Stimulated activated CD4-positive, alpha-beta T cell treated with anti-CD3 and anti-CD28 coated beads, Interleukin-15, amount 100 ng/mL, for 48 hours (primary cell): ENCODE data around the gene ABHD4.
"Not testable (repeated sequence)": the region's sequence is repeated elsewhere in the genome, so short reads cannot be mapped to it uniquely, and the experiment has no call there.

Source experiments
- DNase-seq, 2 donors: peaks; one replicate each; pipeline ENCODE4 v3.0.0-alpha.2; 2020; ENCODE audit warnings: low read depth in 2 of 2

ABHD4 gene

DNA sequence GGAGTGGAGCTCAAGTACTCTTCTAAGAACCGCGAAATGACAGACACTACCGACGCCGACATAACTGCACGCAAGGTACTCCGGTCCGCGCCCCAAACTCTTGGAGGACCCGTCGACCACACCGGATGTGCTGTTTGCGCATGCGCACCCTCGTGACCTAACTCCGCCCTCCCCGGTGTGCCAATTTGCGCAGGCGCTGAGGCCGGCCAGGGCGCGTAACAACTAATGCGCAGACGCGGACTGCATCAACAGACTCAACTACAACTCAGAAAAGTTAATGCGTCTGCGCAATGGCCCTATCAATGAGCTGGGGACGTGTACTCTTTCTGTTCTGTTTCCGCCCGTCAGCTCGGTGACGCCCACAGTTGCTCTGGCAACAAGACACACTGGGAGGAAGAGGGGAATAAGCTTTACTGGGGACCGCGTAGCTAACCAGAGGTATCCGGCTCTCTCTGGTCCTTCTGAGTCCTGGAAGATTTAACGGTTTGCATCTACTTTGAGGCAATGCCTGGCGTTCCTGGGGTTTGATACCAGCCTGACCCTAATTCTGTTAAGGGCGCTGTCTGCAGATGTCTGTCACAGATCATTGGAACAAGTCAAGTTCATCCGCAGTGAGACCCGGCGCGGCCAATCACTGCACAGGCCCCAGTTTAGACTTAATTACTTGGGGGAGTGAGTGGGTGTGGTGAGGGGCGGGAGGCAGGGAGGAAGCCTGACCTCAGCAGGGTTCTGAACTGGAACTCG lies 8.8 kb upstream of the ABHD4 start, which contains the start of gene DAD1:
Gene DAD1, minus strand, starts transcription at position 129 of the 744 bp plus-strand sequence. Its CDS starts 67 bp downstream, at position 62.
- DNase-seq = peak; percentile 99 to 100

DNA sequence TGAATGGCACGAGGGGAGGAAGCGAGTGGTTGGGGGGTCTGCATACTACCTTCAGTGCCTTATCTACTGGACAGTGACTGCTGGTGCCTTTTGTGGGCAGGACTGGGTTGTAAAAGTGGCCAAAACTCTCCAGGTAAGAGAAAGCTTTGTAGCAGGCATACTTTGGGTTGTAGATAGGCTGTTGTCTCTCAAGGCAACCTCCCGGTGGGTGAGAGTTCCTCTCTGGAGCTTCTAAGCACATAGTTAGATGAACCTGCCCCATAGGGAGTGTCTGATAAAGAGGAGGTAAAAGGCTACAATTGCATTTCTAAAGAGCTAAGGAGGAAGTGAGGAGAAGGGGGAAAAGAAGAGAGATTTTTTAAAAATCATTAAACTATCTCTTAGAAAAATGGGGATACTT lies 4.9 kb upstream of the ABHD4 start:
- DNase-seq = no peak

DNA sequence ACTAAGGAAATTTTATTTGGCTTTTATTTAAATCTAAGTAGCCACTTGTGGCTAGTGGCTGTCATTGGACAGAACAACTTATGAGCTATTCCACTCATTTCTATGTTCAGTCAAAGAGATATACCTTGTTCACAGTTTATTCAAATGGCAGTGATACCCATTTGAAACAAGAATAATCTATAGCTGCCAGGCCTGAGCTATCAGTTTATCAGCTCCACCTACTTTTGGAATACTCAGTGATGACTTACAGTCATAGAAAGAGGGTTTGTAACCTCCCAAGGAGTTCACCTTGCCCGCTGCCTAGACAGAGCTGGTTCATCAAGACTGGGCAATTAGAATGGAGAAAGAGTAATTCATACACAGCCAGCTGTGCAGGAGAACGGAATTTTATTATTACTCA lies 4.5 kb upstream of the ABHD4 start:
- no peak for DNase-seq

DNA sequence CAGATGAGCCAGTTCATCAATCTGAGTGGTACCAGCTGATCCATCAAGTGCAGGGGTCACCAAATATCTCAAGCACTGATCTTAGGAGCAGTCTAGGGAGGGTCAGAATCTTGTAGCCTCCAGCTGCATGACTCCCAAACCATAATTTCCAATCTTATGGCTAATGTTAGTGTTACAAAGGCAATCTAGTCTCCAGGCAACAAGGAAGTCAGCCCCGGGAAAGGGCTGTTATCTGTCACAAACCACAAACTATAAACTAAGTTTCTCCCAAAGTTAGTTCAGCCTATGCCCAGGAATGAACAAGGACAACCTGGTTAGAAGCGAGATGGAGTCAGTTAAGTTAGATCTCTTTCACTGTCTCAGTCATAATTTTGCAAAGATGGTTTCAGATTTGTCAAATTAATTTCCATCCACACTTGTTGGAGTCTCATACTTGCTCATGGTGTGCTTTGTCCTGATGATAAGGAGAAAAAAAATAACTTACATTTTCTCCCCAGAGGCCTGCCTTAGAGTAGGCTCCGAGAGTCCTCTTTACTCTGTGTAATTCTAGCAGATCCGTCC lies 3.9 kb upstream of the ABHD4 start:
- DNase-seq = no peak

DNA sequence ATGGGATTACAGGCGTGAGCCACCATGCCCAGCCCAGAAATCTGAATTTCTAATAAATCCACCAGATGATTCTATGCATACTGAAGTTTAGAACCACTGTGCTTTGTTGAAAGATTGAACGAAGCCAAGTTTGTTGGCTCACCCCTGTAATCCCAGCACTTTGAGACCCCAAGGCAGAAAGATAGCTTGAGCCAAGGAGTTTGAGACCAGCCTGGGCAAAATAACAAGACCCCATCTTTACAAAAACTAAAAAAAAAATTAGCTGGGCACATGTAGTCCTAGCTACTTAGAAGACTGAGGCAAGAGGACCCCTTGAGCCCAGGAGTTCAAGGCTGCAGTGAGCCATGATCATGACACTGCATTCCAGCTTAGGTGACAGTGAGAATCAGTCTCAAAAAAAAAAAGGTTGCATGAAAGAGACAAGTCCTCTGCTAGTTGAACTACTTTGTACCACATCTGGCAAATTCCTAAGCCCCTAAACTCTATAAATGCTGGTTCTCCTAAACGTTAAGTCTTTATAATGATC lies 1.7 kb upstream of the ABHD4 start:
- DNase-seq = no peak

DNA sequence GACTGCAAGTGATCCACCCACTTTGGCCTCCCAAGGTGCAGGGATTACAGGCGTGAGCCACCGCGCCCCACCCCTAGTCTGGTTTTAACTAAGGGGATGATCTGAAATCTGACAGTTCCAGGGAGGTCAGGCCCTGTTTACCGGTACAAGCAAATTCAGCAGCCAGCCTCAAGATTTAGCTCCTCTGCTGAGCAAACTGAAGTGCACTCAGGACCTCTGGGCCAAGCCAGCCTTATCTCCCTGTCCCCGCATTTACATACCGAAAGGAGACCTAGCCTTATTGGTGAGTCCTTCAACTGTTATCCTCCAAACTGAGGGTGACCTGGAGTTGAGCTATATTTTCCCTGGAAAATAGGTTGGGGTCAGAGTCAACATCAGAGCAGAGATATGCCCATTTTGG lies 835 bp upstream of the ABHD4 start:
- no peak for DNase-seq

DNA sequence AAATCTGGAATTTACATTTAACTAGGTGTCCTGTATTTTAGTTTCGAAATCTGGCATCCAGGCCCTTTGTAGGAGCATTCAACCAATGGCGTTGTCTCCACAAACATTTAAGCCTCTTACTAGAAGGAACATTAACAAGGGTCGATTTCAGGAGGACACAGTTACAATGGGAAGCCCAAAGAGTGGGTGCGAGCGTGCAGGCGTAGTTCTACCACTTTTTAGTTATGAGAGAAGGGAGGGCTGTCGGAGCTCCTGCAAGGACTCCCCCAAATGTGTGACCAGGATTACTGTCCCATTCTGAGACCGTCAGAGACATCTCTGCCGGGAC lies 365 bp upstream of the ABHD4 start:
- no peak for DNase-seq

DNA sequence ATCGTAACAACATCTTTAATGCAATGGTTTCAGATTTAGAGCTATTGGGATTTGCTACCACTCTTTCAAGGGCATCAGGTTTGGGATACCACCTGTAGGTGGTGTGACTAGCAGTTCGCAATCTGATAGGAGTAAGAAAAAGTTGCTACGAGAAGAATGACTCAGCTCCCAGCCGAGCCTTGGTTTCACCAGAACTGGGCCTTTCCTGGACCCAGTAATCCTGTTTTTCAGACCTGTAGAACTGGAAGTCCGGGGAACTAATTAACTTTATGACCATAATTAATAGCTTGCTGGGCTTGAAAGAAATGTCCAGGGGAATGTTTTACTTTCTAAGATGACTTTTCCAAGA lies 770 bp downstream of the ABHD4 start:
- no peak for DNase-seq

DNA sequence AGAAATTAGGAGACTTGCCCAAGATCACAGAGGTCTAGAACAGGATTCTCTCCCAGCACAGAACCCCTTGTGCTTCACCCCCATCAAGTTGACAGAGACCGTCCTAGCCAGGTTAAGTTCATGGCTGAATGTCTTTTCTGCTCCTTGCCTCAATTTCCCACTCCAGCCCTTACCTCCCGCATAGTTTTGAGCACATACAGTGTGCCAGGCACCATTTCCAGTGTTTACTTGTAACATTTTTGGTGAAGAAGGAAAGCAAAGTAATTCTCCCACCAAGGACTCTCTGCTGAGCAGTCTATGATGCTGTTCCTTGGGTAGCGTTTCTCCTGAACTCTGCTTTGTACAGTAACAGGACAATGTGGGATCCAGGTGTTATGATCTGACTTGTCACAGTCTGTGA lies 1.2 kb downstream of the ABHD4 start:
- DNase-seq = no peak

DNA sequence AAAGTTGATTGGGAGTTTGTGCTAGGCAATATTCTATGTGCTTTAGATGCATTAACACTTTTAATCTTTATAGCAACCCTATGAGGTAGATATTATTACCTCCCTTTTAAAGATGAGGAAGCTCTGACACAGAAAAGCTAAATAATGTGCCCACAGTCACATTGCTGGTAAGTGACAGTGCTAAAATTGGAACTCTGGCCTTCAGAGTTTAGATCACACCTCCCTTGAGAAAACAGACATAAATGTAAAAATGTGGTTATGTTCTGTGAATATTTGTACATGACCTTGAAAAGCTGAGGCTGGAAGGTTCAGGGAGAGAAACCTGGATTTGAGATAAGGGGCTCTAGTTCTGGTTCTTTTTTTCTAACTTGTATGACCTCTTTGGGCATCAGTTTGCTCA lies 1.9 kb downstream of the ABHD4 start:
- no peak for DNase-seq

DNA sequence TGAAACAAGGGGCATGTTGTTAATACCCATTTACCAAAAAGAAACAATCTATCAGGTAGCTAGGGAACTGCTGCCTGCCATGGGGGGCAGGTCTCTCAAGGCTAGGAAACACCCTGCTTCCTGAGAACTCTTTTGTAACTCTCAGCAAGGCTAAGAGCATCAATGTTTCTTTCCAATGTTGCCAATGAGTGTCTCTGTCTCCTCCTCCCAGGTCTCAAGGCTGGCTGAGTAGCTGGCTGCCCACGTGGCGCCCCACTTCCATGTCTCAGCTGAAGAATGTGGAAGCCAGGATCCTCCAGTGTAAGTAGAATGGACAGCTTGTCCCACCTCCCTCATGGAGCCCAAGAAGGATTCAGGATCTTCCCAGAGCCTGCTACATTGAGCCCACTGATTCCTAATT lies 3.4 kb downstream of the ABHD4 start:
- no peak for DNase-seq

DNA sequence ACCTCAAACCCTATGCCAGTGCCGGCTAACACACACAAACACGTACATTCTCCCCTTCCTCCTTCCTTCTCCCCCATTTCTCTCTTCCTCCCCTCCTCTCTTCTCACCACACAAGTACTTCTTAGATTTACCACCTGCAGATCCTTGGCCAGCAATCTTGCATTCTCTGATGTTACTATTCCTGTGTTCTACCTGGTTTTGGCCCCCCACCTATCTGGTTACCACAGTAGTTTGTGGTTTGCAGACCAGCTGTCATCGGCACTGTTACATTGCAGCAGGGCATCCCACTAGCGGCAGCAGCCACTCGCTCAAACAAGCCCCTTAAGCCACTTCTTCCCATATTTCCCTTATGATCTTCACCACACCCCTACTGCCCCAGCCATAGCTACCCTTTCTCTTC lies 3.9 kb downstream of the ABHD4 start:
- no peak for DNase-seq

DNA sequence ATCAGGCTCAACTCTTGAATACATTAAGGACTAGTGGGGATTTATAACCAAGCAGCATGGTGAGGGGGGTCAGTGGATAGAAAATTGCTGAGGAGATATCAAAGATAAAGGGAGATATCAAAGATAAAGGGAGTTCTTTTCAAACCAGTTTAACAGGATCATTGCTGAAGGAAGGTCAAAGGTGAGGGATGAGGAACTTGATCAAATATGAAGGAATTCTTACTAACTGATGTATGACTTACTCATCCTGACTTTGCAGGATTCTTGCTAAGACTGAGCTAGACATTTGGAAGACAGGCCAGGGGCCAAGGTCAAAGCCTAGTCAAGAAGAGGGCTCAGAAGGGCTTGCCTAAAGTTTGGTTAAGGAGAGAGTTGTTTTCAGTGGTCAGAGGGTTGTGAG lies 4.8 kb downstream of the ABHD4 start:
- DNase-seq = no peak

DNA sequence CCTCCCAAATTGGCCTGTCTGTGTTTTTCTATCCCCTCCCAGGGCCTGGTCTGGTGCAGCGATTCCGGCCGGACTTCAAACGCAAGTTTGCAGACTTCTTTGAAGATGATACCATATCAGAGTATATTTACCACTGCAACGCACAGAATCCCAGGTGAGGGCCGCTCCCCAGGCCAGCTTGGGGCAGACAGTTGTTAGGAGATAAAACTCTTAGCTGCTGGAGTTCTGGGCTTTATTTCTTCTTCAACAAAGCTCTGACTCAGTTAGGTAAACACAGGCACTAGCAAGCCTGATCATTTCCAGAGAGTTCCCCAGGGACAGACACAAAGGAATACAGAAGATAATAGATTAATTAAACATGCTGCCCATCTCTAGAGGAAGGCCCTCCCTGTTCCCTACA lies 8.3 kb downstream of the ABHD4 start:
- DNase-seq = no peak

DNA sequence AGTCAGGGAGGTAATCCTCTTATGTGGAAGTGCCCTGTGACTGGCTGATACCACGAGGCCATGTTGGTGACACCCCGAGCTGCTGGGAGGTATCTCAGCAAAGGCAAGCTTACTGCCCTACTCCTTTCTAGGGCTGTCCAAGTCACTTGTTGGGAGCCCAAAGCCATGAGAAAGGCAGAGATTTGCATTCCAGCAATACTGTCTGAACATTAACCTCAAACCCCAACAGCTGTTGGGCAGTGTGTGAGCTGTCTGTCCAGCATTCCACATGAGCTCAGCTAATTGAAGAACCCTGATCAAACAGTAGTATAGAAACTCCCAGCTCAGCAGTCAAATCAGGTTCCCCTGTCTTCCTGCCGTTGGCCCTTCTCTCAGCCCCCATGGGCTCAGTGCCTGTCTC lies 9.2 kb downstream of the ABHD4 start:
- DNase-seq = no peak

DNA sequence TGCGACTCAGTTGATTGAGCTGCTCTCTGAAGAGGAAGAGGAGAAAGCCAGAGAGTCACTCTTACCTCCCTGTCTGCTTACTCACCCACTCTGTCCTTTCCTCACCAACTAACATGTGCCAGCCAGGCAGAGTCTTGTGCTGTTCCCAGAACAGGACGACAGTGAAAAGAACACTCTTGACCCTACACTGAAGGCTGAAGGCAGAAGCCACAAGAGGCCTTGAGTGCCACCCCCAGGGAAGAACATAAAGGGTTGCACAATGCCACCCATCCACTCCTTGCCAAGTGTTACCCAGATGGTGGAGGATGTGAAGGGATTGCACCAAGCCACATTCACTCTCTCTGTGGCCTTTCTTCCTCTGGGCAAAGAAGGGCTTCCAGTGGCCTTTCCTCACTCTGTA lies 12.8 kb downstream of the ABHD4 start:
- DNase-seq = no peak

DNA sequence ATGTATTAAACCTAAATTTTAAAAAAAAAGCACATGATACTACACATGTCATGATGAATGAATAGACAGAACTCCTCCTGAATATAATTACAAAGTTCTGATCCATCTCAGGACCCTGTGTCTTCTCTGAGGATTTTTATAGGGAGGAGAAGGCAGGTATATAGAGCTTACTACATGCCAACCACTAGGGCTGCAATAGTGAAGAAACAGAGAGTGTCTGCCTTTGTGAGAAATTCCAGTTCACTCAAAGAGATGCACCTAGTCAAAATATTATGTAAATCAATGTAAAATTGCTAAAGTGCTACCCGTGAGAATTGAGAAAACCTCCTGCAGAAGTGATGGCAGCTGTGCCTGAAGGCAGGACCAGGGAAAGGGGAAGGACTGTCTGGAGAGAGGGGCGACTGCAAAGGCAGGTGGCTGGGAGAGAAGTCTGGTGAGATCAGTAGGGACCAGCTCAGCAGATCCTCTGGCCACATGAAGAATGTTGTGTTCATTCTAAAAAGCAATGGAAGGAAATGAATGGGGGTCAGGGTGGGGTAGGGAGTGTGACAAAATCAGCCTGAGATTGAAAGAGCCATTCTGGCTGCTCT lies 15.1 kb downstream of the ABHD4 start:
- no peak for DNase-seq

DNA sequence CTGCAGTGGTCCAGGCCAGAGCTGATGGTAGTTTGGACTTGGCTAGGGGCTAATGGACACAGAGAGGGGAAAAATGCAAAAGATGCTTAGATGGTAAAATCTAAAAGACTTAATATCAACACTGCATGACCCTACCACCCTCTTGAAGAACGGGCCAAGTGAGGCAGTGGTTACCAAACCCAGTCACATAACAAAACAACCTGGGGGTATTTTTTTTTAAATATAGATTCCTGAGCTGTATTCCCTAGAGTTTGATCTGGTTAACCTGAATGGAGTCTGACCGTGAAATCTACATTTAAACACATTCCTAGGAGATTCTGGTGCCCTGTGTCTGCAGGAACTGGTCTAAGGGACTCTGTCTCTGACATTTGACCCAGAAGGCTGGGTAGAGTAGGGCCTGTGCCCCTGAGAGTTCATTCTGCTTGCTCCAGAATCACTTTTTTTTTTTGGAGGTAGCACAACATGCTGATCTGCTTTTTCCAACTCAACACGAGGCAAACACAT lies 15.7 kb downstream of the ABHD4 start:
- no peak for DNase-seq

DNA sequence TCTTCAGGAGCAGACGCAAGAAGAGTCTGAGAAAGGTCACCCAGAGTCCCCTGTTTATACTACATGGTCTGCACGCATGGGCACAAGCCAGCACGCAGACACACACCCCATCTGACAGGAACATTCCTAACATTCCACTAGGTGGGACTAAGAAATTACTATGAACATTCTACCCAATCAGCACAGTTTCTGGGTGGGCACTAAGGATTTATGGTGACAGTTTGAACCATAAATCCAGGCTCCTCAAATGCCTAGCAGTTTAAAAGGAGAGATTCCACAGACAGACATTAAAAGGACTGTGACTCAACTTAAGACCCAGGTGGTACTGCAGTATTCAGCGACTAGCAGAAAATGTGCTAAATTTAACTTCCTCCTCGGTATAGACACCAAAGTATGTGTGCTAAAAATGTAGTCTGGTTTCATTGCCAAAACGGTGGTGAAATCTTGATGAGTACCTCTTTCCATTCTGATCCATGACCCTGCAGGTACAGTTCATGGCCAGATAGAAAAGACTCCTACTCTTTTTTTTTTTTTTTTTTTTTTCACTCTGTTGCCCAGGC lies 16.2 kb downstream of the ABHD4 start:
- DNase-seq = no peak

DNA sequence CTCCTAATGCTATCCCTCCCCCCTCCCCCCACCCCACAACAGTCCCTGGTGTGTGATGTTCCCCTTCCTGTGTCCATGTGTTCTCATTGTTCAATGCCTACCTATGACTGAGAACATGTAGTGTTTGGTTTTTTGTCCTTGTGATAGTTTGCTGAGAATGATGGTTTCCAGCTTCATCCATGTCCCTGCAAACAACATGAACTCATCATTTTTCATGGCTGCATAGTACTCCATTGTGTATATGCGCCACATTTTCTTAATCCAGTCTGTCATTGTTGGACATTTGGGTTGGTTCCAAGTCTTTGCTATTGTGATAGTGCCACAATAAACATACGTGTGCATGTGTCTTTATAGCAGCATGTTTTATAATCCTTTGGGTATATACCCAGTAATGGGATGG lies 17.7 kb downstream of the ABHD4 start:
- not testable (repeated sequence) for DNase-seq

DNA sequence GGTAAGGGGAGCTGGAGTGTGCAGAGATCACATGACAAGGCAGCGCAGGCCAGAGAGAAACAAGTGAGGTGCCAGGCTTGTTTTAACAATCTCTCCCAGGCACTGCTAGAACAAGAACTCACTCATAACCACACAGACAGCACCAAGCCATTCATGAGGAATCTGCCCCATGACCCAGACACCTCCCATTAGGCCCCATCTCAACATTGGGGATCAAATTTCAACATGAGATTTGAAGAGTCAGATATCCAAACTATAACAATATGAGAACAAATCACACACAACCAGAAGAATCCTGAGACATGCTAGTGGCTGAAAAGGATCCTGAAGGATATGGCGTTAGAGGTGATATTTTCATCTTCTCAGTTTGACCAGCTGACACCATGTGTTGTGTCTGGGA lies 24.2 kb downstream of the ABHD4 start:
- no peak for DNase-seq

DNA sequence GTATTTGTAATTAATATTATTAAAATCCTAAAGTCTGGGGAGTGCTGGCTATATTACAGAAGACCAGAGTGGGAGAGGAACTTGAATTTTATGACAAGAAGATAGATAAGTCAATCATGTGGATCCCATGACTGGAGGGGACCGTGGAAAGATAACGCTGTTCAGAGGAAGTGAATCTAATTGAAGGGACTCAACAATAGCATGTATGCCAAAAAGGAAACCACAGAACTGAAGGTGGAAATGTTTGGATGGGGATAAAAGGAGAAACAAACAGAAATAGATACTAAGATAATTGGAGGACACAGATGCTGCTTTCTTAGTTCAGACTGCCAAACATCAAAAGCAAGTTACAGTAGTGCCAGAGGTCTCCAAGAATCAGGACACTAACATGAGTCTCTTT lies 24.9 kb downstream of the ABHD4 start:
- DNase-seq = no peak

DNA sequence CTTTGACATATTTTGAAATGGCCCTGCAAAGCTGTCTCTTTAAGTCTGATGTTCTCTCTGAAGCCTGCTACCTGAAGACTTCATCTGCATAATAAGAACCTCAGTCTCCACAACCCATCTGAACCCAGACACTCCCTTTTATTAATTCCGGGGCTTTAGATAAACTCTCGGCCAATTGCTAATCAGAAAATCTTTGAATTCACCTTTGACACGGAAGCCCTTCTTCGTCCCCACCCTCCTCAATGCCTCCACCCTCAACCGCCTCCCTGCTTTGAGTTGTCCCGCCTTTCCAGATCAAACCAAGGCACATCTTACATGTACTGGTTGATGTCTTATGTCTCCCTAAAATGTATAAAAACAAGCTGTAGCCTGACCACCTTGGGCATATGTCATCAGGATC lies 28.5 kb downstream of the ABHD4 start:
- no peak for DNase-seq
